IPS-11a (cell line): ENCODE data around the gene LDLRAD4.
"Not testable (repeated sequence)": the region's sequence is repeated elsewhere in the genome, so short reads cannot be mapped to it uniquely, and the experiment has no call there.

Source experiments
- H3K4me3 ChIP-seq: one replicate; pipeline ENCODE4 v1.5.1; 2013; ENCODE audit warnings: low read depth, low read length, control low read depth

The LDLRAD4 gene

GRCh38 chr18:13606604-13607254, 388.2 kb downstream of the LDLRAD4 start:
- H3K4me3 ChIP-seq: no peak overlapping the region

- not testable (repeated sequence) for H3K4me3 ChIP-seq
Measured at GRCh38 chr18:13608024-13608562, 389.5 kb downstream of the LDLRAD4 start.

DNA sequence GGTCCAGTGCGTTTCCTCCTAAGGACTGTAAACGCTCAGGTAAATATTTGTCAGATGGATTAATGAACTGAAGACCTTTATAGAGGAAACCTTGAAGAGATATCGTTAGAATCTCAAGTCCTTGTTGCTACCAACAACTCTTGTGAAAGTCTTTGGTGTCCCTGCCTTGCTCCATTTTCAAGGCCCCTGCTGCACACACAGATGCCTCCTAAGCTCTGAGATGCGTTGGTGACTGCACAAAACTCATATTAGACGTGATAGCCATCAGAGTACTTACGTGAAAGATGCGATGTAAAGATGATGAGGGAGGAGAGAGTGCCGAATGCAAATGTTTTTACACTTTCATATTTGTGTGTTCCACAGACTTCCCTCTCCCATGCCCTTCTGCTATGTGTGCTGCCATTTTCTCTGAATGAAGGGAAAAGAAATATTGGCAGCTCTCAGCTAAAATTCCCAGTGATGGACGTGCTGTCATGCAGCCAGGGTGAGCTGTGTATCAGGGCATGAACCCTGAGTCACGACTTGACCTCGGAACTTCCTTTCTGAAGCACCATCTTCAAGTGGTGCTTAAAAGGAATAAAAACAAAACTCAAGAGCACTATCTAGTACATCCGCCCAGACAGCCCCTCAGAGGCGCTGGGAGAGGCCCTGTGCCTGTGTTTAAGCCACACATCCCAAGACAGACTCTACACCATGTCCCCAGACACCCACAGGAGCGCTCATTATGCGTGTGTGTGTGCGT, 390.4 kb downstream of the LDLRAD4 start:
- H3K4me3 ChIP-seq: no peak overlapping the region

- H3K4me3 ChIP-seq: no peak overlapping the region
Measured at GRCh38 chr18:13610555-13611141, 392.1 kb downstream of the LDLRAD4 start.

DNA sequence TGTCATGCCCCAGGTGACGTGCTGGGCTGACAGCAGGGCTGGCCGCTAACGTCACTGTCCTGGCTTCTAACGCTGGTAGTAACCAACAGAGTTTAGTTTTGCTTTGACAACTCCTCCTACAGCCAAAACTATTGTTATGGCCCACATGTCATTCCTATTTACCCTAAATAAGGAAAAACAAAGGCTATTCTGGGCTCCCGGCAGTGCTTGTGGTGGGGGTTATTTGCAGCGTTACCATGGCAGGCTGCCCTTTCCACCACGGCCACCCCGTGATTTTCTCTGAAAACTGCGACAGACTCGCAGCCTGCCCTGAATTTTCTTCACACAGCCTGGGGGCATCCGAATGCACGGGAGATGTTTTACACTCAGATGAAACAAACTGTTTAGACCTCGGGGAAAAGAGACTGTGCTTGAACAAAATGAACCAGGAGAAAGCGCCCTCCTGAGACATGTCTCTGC, 392.6 kb downstream of the LDLRAD4 start:
- H3K4me3 ChIP-seq: no peak overlapping the region

- no peak overlapping the region for H3K4me3 ChIP-seq
Measured at GRCh38 chr18:13611601-13612195, 393.1 kb downstream of the LDLRAD4 start.

DNA sequence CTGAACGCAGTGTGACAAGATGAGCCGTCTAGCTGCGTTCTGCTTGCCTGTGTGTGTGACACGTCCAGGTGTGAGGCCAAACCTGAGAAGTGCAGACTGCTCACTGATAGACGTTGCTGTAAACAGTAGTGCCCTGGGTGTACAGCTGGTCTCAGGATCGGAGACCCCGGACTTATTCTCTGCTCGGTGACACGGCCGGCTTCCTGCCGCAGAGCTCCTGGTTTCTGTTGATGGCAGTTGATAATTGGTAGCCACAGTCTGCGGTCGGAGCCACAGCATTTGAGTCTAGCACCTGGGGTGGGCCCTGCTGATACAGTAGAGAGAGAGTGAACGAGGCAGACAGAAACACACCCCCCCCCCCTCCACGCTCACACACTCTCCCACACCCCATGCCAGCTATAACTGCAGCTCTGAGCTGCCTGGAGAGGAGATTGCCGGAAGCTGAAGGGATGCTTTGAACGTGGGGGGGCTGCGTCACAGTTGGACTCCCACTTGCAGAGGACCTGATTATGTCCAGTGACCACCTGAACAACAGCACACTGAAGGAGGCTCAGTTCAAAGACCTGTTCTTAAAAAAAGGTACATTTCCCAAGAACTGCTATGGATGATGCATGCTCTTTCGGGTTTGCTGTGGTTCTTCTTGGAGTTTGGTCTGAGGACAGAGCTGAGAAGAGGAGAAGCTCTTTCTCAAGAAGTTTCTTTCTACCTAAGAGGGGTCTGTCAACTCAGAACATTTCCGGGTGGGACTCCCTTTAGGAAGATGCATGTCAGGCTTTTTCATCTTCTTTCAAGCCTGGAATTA, 393.8 kb downstream of the LDLRAD4 start:
- H3K4me3 ChIP-seq: no peak overlapping the region

DNA sequence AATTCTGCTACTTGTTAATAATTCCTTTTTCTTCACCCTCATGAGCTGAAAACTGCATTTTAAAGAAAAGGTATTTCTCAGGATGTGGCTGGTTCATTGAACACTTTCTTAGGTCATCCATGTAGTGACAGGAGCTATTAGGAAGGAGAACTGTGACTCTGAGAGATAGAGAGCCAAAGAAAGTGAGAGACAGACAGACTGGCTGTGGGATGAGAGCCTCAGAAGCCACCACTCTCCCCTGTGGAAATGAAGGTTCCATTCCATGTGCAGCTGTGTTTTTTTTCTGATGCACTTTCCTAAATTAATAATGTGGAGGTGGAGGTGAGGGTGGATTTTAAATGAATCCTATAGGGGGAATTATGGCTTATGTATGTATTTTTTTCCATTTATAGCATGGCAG, 394.5 kb downstream of the LDLRAD4 start:
- H3K4me3 ChIP-seq: no peak overlapping the region

DNA sequence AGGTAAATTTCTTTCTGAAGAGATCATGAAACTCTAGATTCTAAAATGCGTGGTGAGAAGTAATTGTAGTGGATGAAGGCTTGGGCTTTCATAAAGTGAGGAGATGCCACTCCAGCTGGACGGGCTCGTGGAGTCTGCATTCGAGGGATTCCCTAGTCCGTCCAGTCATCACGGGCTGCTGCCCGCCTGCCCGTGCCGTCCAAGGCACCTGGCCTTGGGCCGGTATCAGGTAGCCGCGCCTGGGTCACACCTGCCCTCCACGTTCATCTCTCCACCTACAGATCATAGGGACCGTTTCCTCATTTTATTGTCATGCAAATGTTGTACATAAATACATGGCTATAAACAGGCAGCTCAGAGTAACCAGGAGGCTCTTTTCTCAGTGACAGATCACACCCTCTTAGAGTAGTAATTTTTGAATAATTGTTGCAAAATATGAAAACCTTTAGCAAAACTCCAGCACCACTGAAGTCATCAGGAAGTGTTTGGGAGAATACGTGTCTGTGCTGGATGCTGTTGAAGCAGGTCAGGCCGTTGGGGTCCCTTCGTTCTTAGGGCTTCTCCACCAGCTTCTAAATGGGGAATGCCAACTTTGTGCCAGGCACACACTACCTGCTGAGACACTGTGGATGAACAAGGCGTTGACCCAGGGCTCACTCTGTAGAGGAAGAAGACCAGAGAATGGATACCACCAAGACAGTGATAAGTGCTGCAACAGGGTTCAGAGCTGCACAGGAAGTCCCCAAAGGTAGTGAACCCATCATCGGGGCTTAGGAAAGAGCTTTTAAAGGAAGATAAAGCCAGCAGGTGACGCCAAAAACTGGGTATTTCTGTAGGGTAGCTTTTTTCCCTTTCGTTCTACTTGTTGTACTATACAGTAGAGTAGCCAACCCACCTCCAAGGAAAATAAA, 395.3 kb downstream of the LDLRAD4 start:
- H3K4me3 ChIP-seq: no peak overlapping the region

DNA sequence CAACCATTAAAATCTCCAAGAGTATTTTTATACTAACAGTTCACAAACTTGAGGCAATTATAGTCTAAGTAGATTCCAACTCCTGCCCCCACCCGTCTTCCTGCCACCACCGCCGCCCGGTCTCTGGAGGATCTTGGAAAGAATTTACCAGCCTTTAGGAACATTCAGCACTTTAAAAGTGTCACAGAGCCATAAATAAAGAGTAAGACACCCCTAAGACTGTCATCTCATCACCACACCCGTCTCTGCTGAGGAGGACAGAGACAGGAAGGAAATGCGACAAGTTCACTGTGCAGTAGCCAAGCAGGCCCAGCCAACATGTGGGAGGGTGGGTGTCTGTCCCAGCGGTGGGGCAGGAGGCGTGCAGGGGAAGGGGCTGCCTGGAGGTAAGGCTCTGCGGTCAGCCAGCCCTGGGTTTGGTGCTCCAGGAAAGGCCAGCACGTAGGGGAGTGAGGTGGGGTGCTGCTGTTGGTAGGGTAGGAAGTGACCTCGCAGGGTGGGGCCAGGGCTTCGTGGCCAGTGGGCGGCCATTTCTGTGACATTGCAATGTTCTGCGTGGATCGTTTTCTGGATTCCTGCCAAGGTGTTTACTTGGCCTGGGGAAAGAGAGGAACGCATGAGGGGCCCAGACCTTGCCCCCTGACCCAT, 396.2 kb downstream of the LDLRAD4 start:
- no peak overlapping the region for H3K4me3 ChIP-seq

- H3K4me3 ChIP-seq: no peak overlapping the region
Measured at GRCh38 chr18:13615432-13615861, 396.9 kb downstream of the LDLRAD4 start.

DNA sequence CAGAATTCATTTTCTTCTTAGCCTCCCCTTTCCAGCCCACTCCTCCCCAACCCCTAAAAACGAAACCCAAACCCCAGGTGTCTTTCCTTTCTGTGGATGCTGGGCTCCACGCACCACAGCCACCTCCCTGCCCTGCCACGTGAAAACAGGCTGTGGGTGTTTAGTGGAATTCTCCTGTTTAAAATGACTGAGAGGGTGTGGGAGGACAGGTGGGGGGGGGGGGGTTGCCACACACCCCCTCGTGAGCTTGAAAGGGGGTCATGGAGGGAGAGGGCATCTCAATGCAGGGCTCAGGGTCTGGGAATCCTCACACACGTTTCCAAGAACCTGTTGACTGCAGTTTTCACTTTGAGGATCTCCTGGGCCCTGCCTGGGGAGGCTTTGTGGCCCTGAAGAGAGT, 397.5 kb downstream of the LDLRAD4 start:
- no peak overlapping the region for H3K4me3 ChIP-seq

GRCh38 chr18:13616525-13617035, 398.0 kb downstream of the LDLRAD4 start:
- H3K4me3 ChIP-seq: no peak overlapping the region

- H3K4me3 ChIP-seq: no peak overlapping the region
Measured at GRCh38 chr18:13617826-13618515, 399.4 kb downstream of the LDLRAD4 start.

GRCh38 chr18:13618760-13619438, 400.3 kb downstream of the LDLRAD4 start:
- H3K4me3 ChIP-seq: no peak overlapping the region

GRCh38 chr18:13619505-13620205, 401.1 kb downstream of the LDLRAD4 start:
- H3K4me3 ChIP-seq: no peak overlapping the region

DNA sequence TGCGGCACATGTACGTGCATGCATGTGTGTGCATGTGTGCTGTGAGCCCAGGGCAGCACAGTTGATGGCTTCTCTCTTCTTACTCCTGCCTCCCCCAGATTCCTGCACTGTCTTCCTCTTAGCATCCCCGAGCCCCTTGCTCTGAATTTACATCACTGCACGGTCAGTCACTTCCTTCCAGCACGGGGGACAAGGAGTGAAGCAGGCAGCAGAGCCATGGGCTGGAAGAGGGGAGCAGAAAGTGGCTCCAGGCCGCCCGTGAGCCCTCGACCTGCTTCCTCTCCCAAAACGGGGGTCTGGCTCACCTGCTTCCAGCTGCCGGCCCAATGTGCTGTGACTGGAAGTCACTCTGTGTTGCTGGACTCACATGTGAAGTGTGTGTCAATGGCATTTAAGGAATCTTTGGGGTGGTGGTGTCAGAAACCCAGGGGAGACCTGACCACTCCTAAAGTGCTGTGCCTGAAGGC, 401.7 kb downstream of the LDLRAD4 start:
- H3K4me3 ChIP-seq: no peak overlapping the region
